GM19193 (cell line): ENCODE results near the gene BCAP29.

ENCODE experiments used
- POLR2A ChIP-seq: IDR thresholded peaks from 4 replicates; pipeline ENCODE4 v1.6.1; 2011; ENCODE audit not compliant: insufficient read depth, insufficient read length; ENCODE audit errors: extremely low read depth

Gene BCAP29

GRCh38 chr7:107668296-107668695 lies 88.2 kb downstream of the BCAP29 start:
- no peak for TF ChIP-seq POLR2A
